ENCODE results near the gene DLK1.

GRCh38 chr14:100782516-100783320 is 56.0 kb downstream of the DLK1 start:
- TF ChIP-seq POLR2AphosphoS5 (IDR thresholded peaks at IDR 0.05; ENCODE audit: low read depth, low read length) (no peak), TCF7L2 (IDR thresholded peaks at IDR 0.05; ENCODE audit: low read depth, low read length) (no peak)
- TF ChIP-seq, protein P1, sequence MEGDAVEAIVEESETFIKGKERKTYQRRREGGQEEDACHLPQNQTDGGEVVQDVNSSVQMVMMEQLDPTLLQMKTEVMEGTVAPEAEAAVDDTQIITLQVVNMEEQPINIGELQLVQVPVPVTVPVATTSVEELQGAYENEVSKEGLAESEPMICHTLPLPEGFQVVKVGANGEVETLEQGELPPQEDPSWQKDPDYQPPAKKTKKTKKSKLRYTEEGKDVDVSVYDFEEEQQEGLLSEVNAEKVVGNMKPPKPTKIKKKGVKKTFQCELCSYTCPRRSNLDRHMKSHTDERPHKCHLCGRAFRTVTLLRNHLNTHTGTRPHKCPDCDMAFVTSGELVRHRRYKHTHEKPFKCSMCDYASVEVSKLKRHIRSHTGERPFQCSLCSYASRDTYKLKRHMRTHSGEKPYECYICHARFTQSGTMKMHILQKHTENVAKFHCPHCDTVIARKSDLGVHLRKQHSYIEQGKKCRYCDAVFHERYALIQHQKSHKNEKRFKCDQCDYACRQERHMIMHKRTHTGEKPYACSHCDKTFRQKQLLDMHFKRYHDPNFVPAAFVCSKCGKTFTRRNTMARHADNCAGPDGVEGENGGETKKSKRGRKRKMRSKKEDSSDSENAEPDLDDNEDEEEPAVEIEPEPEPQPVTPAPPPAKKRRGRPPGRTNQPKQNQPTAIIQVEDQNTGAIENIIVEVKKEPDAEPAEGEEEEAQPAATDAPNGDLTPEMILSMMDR (IDR thresholded peaks at IDR 0.05): no peak

All from Panc1 (cell line).